ENCODE measurements around the gene ADAMTSL1.

Gene ADAMTSL1

DNA sequence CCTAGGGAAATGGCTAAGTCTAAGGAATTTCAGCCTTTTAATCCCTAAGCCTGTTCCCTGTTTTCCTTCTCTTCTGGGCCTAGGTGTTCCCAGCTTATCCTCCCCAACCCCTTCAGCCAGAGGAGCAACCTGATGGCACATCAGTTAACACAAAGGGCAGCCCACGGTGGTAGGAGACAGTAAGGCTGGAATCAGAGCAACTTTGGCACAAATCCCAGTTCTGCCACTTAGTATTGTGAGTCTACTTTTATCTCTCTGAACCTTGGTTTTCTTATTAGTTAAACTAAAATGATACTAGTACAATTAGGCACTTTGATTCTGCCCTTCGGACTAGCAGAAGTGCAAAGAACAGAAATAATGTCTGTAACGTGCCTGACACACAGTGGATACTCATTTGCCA is 312.2 kb downstream of the ADAMTSL1 start:
- no peak for DNase-seq

DNA sequence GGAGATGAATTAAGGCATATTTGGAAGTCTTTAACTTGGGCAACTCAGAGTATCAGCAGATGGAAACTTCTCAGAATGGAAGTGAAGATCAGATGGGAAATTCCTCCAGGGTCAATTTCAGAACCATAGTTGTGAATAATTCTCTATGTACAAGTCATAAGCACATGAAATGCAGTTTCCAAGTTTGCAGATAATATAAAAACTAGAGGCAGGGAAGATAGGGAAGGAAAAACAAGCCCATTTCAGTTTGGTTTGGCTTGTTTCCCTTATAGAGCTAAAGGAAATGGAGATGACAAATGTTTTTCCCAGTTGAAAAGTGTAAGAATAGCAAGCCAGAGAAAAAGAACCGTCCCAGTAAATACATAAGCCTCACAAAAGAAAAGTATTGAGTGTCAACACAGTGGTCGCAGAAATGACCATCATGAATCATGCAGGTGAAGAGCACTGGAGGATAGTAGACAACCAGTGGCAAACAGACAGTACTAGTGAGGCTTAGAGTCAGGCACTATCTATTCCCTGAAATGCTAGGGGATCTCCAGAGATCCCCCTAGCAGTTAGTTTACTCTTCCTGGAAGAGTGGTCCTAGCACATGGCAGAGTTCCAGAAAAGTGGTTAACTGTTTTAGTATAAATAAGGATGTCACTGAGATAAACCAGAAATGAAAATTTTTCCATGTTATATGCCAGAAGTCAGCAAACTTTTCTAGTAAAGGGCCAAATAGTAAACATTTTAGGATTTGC is 313.1 kb downstream of the ADAMTSL1 start:
- no peak for DNase-seq

DNA sequence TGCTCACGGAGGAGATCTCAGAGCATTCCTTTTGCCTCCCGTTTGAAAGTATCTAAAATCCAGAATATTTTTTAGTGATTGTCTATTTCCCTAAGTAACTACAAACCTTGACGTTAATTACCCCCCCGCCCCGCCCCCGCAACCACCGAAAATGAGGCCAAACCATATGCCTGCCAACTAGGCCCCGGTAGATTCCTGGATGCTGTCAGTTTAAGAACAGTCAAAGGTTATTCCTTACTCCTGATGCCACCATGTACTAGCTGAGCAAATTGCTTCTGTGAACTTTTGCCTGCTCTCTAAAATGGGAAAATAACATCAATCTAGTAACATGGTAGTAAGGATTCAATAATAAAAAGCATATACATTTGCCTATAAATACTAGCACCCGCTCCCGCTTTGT is 314.3 kb downstream of the ADAMTSL1 start:
- DNase-seq, result no peak

DNA sequence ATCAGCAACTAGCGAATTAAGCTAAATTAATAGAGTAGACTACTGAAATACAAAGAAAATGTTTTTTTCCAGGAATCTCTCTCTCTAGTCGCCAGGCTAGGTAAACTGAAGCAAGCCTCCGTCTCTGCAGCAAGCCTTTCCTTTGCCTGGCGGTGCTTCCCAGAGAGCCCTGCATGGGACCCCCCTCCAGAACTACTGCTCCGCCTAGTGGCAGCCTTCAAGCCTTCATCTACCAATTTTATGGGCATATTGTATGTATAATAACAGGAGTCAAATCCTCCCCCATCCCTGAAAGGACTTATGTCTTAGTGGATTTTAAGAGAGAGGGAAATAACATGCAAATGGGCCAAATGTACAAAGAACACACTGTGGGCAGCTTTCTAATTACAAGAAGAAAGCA is 317.1 kb downstream of the ADAMTSL1 start:
- no peak for DNase-seq

DNA sequence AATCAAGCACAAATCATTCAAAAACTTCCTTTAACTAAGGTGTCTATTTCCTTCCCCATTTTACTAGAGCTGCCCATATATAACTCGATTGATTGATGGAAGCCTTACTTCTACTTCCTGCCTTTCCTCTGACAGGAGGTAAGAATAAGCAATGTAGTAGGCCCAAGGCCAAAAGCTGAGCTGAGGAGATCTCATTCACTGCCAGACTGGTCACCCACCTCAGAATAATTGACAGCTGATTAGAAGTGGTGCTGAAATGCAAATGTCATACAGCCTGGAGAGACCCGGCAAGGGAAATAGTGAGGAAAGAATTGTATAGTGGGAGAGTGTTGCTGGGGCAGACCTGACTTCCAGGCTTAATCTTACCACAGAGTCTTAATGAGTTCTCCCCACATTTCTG is 319.2 kb downstream of the ADAMTSL1 start:
- DNase-seq, result no peak

DNA sequence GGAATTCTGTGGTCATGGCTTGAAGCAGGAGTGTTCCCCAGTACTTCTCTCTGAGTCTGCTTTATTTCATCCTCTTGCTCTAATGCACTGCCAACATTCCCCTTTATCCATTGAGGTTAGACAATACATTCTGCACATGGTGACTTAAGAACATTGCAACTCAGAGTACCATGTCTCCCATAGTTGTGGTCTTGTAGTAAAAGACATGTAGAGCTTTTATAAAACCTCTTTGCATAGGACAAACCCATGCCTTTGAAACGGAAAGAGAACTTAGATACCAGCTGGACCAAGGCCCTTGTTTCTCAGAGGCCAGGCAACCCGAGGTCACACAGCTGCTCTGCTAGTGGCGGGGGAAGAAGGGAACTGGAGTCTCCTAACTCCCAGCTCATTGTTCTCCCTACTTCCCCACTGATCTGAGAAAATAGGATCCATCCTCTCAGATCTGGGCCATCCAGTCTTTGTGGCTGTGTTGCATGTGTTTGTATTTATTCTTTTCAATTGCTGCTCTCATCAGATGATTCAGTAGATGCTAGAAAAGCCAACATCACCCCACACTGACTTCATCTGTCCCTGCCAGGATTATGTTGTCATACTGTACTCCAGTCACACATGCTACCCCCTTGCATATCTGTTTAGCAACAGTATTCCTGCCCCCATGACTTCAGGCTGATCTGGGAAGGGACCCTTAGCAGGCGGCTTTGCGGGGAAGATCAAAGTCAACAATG is 322.2 kb downstream of the ADAMTSL1 start:
- DNase-seq, result no peak

DNA sequence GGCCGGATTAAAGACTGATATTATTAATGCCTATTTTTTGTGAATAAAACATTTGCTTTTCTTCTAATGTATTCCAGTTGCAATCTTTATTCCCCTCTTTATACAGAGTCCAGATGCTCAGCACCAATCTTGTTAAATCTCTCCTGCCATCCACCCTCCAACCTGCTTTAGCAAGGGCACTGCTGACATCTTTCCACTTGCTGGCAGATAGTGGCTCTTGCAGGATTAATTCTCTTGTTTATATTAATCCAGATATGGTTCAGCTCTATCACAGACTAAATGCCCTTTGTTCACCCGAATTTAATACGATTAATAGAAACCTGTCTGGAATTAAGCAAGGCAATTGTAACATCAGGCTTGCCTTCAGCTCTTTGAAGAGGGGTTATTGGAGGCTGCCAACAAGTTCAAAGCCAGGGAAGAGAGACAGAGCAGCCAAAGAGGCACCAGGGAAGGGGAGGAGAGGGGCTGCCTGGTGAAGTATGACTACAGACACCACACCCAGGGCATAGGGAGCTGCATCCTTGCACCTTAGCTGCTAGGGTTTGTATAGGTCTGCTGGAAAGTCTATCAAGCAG is 322.8 kb downstream of the ADAMTSL1 start:
- DNase-seq, result no peak

DNA sequence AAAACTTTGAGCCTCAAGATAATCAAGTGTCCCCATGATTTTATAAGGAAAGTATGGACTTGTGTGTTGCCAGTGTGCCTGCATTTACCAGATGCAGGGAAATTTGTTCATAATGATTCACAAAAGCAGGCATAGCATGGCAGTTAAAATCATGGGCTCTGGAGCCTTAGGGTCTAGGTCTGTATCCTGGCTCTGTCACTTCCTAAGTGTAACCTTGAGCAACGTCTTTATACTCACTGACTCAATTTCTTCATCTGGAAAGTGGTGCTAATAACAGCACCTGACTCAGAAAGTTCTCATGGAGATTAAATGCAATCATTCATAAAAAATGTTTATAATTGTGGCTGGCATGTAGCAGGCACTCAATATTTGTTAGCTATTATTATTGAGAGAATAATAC is 324.2 kb downstream of the ADAMTSL1 start:
- DNase-seq, result no peak

DNA sequence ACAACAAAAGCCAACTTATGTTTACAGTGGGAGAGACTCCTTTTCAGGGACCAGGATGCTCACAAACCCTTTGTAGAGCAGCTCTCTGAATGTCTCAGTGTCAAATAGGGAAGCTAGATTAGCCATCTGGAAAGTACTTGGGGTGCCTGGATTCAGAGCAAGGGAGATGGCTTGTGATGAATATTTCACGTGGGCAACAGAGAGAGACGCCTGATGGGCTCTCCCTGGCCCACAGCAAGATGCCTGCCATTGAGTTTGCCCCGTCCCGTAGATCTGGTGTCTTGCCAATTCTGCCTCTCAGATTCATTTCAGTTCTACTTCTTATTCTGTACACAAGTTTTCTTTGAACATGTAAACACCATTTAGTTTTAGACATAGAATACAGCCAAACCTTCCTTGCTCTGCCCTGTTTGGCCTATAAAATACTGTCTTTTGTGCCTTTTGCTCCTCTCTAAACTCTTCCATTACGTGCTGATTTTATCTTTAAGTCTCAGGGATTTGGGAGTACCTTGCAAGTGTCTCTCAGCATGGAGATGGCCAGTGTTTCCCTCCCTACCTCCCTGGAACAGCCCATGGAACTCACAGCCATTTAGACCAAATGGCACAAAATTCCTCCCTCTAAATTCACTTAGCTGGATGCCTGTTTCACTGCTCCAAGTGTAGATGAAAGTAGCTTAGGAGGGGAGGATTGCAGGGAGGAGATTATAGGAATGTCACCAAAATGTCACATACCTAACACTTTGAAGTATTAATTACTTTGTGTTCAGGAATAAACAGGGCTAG is 324.7 kb downstream of the ADAMTSL1 start:
- no peak for DNase-seq

DNA sequence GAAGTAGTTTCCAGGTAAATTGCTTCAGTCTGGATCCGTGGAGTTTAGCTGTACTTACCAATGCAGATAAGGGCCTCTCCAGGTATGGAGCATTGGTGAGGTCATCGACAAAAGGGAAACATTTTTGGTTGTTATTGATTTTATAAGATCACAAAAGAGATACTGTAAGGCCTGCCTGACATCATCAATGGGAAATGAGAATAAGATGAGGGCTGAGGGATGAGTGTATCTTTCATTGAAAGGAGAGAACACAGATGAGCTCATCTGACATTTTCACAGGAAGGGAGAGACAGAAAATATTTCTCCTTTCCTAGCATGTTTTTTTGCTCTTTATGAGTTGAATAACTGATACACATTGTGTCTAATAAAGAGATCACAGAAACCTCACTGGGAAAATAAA is 325.5 kb downstream of the ADAMTSL1 start:
- no peak for DNase-seq

DNA sequence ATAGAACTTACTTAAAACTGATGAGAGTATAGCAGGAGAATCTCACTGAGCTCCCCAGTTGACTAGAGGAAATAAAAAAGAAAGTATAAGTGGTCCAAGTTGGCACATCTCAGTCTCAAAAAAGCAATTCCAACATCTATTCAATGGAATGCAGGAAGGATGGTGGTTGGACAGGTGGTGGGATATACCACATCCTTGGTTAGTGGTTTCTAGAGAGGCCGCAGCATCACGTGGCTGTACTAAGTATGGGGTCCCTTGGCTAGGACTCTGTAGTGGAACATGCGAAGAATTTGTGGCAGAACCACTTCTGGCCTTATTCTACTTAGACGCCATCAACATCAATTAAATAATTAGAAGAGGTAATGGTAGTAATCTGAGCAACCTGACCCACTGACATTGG is 326.6 kb downstream of the ADAMTSL1 start:
- no peak for DNase-seq

DNA sequence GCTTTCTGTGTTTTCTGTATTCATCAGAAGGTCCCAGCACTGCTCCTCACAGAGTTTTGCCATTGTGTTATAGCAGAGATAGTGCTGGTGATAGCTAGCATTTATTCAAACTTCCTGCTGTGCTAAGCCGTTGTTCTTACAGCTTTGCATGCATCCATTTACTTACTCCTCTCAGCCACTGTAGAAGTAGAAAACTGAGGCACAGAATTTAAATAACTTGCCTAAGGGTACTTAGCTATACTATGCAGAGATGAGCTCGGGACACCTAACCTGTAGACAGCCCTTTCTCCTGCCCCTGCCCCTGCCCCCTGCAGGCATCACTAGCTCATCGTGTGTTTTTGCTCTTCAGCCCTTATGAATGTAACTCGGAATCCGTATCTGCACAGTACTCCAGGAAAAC is 331.4 kb downstream of the ADAMTSL1 start:
- no peak for DNase-seq

DNA sequence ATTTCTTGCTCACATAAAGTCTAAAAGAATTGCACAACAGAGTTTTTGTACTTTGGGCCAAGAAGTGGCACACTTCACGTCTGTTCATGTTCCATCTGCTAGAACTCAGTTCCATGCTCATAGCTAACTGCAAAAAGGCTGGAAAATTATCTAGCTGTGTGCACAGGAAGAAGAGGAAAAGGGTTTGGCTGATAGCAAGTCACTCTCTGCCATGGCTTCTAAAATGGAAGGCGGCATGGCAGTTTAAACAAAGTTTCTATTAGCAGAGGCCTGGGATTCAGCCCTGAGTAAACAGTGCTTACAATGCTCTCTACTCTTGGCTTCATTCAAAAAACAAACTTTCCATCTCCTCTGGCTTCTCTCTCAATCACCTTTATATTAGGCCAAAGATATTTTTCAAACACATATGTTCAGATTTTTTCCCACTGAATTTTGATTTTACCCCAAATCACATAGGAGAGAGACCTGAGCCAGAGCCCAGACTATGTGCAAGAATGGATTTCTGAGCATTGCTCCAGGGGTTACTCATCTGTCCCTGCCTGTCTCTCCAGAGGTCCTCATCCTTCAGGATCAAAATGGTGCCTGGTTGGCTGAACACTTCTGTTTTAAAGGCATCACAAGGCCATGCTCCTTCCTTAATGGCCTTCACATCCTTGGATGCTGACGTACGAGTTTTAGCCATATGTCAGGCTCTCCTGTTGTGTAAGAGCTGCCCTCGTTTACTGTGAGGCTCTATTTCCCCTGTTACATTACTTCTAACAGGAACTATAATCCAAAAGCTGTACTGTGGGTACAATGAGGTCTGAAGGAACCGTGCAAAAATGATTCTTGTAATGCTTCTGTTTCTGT is 332.5 kb downstream of the ADAMTSL1 start:
- DNase-seq, result no peak

DNA sequence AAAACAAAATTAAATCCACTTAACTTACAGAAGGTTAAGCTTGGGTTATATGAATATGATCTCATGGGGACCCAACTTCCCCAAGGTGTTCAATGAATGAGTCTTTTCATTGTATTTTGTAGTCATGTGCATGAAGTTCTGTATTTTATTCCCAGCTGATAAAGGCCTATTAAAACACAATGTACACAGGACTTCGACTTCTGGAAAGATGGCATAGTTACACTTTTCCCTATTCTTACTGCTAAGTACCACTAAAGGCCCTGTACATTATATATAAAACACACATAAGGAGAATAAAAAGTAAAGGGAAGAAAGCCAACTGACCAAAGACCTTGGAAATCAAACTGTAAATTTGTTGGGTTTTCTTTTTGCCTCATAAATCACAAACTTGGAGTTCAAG is 336.6 kb downstream of the ADAMTSL1 start:
- DNase-seq, result no peak

DNA sequence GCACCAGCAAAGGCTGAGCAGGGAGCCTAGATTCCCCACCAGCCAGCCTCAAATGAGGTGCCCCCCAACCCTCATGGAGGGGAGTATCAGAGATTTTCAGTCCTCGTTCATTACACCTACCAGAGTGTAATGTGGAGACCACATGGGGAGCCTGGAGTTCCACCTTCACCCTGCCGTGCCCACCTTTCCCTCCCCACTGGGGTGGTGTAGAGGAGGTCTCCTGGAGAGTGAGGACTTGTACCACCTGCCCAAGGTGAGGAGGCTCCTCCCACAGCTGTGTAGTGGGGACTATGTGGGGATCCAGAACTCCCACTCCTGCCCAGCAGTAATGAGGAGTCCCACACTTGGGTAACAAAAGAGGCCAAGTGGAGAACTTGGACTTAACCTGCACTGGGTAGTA is 337.2 kb downstream of the ADAMTSL1 start:
- DNase-seq, result no peak

DNA sequence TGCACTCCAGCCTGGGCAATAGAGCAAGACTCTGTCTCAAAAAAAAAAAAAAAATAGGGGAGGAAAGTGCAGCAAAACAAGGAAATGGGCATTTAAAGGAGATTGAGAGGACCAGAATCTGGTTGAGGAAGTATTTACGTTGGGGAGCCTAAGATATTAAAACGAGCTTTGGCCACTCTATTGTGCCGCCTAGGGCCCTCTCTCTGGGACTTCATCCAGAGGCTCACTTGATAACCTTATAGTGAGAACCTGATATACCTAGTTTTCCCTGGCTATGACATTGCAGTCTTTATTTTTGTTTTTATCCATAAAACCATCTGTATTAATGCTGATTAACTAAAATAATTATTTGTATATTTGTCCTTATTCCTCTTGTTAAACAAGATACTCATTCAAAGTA is 345.5 kb downstream of the ADAMTSL1 start:
- no peak for DNase-seq

DNA sequence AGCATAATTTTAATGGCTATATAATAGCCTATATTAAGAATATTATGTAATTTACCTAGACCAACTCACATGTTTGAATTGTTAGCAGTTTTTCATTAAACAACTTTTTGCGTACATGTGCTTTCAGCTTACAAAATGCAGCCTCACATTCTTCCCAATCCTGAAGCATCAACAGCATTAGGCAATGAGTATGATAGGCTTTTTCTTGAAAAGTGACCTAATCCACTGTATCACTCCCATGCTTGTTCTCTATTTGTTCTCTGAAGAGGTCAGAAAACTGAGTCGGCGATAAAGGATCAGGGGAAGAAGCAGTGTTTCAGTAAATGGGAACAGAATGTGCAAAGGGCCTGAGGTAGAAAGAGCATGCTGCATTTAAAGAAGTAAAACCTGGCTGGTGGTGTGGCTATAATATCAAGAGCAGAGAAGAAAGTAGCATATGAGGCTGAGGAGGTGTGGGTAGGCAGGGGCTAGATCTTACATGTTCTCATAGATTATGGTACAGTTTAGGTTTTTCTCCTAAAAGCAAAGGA is 346.7 kb downstream of the ADAMTSL1 start:
- no peak for DNase-seq

DNA sequence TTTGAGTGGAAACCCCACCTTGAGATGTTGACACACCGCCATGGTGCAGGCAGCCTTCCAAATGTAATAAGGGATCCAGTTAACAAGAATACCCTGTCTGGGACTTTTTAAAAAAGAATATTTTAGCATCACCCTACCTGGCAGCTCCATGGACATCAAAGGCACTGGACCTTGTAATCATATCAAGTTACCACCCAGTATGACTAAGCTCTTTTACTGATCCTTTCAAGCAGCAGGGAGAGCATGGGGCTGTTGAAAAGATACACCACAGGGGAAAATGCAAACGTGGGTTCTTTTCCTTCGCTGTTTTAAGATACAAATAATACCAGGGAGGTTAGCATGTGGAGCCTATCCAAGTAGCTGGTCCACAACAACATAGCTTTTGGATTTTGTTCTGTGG is 347.8 kb downstream of the ADAMTSL1 start:
- no peak for DNase-seq

DNA sequence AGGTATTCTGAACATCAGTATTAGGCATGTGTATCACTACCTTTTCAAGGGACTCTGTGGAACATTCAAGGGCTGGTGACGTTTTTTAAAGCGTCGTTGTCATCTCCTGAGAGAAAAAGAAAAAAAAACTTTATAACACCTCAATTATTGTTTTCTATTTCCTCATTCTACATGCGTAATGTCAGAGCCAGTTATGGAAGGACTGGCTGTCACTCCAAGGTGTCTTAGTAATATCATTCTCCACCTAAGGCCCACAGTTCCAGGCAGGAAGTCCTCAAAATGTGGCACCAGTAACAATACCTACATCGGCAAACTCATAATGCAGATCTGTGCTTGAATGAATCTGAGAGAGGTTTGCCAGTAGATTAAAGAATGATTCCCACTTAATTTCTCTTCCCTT is 348.9 kb downstream of the ADAMTSL1 start:
- no peak for DNase-seq

DNA sequence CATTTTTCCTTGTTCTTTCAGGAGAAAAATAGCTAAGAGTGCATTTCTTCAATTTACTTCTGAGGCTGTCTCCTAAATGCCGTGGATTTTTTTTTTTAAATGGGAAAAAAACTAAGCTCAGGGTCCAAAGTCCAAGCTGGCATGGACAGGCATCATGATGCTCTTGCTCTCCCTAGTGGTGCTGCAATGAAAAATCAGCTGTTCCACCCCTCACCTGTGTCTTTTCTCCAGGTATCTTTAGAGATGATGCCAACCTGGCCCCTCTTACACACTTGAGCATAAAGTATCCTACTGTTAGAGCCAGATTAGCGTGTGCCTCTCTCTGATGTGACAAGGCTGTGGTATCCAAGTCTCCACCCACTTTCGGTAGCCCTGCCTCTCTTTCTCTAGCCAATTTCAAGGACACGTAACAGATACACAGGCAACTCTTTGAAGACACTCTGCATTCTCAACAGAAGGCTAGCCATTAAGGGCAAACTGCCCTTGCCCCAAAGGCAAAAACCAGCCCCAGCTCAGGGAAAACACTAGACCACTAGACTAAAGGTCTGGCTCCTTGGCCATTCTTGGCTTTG is 350.2 kb downstream of the ADAMTSL1 start:
- no peak for DNase-seq

DNA sequence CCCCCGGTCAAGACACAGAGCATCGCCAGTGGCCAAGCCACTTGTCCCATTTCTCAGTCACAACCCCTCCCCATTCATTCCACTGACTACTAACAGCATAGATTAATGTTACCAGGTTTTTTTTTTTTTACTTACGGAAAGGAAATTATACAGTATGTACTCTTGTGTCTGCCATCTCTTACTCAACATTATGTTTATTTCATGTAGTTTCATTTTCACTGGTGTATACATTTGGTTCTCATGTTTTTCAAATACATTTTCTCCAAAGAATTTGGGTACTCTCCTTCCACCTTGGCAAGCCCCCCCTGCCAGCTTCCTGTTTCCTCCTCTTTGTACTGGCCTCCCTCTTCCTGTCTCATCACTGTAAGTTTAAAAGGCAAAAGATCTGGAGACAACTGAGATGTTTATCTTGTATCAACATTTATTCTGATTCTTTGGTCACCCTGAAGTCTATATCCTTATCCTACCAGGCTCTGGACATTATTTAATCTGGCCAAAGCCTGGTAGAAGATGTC is 351.8 kb downstream of the ADAMTSL1 start:
- no peak for DNase-seq

DNA sequence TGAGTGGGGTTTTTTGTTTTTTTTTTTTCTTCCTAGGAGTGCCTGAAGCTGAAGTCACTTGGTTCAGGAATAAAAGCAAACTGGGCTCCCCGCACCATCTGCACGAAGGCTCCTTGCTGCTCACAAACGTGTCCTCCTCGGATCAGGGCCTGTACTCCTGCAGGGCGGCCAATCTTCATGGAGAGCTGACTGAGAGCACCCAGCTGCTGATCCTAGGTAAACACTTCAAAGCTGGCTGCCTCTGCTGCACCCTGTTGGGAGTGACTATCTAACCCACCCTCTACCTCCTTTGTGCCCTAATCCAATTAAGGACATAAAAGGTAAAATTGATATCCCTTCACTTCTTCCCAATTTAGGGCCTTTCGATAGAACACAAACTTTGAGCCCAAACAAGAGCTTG is 352.3 kb downstream of the ADAMTSL1 start:
- no peak for DNase-seq

Measured in NCI-H1417 treated with DMSO at 0.1 percent for 48 hours (cell line).